ENCODE measurements around the gene MPHOSPH10. TPM values are rescaled to one million over a fixed set of nuclear protein-coding genes. Genes with fewer than 3 reads are reported as not detected.
"Not testable (repeated sequence)": the region's sequence is repeated elsewhere in the genome, so short reads cannot be mapped to it uniquely, and the experiment has no call there.

MPHOSPH10 gene
- total and polyA plus RNA-seq, 3 donors from 2014 or later, result 6.4 to 25.6 (median 19.9) TPM

GRCh38 chr2:71181316-71181715 lies 50.9 kb downstream of the MPHOSPH10 start:
- no peaks in the 10 kb centered on the region for H3K4me1 ChIP-seq
- intact Hi-C loops (cut with DNase I; ENCODE audit: low total_unique reads), result no loop called here
- TF ChIP-seq POLR2A (IDR thresholded peaks at IDR 0.05) (no peak), CTCF (IDR thresholded peaks at IDR 0.05) (no peak)
- no peaks in the 10 kb centered on the region for H3K27me3 ChIP-seq
- H3K27ac ChIP-seq, result no peak overlapping the region
- no peaks in the 10 kb centered on the region for H3K36me3 ChIP-seq (ENCODE audit: low read depth, missing control alignments)
- H3K4me3 ChIP-seq, result no peak overlapping the region
- H3K9me3 ChIP-seq, result no peaks in the 10 kb centered on the region
- WGBS, 2 donors, result 80 to 81% methylated on average over 2 of the region's 2 CpGs
- DNase-seq, result no peak

GRCh38 chr2:71183306-71184115 lies 53.1 kb downstream of the MPHOSPH10 start:
- intact Hi-C loops (cut with DNase I; ENCODE audit: low total_unique reads), result not testable (repeated sequence)
- 47 to 91% methylated on average over 2 of the region's 5 CpGs for WGBS, 2 donors

DNA sequence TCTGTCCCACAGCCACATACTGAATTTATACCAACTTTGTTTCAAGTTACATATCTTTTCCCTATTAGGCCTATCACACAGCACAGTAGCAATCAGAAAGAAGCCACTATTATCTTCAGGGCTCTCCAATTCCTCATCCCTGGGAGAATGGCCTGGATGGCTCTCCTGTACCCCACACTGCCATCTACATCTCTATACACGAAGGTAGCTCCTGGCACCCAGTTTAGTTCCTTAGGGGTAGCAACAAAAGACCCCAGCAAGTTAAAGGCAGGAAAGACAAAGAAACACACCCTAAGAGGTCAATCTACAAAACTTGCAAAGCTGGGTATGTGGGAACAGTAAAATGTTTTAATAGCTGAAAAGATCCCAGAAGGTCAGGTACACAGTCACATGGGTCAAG lies 56.5 kb downstream of the MPHOSPH10 start:
- TF ChIP-seq CTCF (IDR thresholded peaks at IDR 0.05) (no peak), POLR2A (IDR thresholded peaks at IDR 0.05) (no peak)
- 76 to 82% methylated on average over 1 of the region's 1 CpG for WGBS, 2 donors
- no peak overlapping the region for H3K27ac ChIP-seq
- intact Hi-C loops (cut with DNase I; ENCODE audit: low total_unique reads), result no loop called here
- no peaks in the 10 kb centered on the region for H3K36me3 ChIP-seq (ENCODE audit: low read depth, missing control alignments)
- no peaks in the 10 kb centered on the region for H3K9me3 ChIP-seq
- H3K4me3 ChIP-seq, result no peak overlapping the region
- DNase-seq, result no peak
- H3K4me1 ChIP-seq, result no peaks in the 10 kb centered on the region
- H3K27me3 ChIP-seq, result no peaks in the 10 kb centered on the region

More at GRCh38 chr2:71183306-71184115, 53.1 kb downstream of the MPHOSPH10 start:
- not testable (repeated sequence) for H3K4me3 ChIP-seq; H3K9me3 ChIP-seq; DNase-seq; H3K27me3 ChIP-seq; H3K27ac ChIP-seq; H3K4me1 ChIP-seq; H3K36me3 ChIP-seq (ENCODE audit: low read depth, missing control alignments)

DNA sequence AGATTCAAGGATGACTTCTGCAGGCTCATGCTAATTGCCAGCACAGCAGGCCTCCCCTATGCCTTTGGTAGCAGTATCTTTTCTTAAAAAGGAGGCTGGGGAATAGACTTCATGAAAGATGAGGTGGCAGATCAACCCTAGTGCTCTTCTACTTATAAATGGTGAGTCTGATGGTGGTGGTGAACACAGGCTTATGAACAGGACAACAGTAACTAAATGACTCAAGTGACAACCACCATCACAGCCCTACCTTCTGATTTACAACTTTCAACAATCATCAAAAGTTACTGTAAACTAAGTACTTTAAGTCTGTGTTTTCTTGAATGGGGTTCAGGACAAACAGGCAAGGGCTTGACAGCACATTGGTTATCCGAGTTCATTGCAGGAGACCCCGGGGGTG lies 57.2 kb downstream of the MPHOSPH10 start:
- Histone ChIP-seq H3K9me3 (no peaks in the 10 kb centered on the region), H3K4me3 (no peak overlapping the region), H3K27me3 (no peaks in the 10 kb centered on the region), H3K36me3 (ENCODE audit: low read depth, missing control alignments) (no peaks in the 10 kb centered on the region), H3K27ac (no peak overlapping the region), H3K4me1 (no peaks in the 10 kb centered on the region)
- 89 to 91% methylated on average over 2 of the region's 2 CpGs for WGBS, 2 donors
- TF ChIP-seq POLR2A (IDR thresholded peaks at IDR 0.05) (no peak), CTCF (IDR thresholded peaks at IDR 0.05) (no peak)
- DNase-seq, result no peak
- intact Hi-C loops (cut with DNase I; ENCODE audit: low total_unique reads), result no loop called here

DNA sequence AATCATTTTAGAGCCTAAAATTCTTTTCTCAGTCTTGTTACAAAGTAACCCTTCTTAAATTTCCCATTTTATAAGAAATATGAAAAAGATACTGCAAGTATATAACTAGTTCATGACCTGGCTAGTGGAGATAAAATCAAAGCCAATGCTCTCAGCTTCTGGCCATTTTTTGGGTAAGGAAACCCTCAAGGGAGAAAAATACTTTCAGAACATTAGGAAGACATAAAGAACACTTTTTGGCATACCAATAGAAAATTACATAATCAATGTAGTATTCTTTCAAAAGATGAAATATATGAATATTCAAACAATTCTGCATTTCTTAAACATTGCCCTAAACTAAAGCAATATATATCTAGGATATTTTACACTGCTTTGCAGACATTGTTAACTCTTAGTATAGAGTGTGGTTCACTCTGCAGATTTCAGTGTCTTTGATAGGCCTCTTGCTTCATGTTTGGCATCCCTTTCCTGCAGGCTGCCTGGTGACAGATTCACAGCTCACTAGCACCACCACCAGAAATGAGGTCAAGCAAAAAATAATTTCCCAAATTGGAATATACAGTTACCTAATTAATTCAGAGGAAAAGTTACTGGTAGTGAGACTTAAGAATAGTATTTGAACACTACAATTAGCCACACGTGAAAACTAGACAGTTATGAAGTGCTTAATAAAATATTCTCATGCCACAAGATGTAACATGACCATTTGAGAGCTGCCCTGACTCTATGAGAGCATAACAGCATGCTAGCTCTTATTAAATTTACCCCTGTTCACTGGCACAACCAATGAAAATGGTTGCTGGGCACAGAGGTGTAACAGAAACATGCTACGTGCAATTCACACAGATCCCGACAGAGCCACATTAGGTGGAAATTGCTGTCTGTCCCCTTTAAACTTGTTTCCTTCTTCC lies 60.5 kb downstream of the MPHOSPH10 start:
- TF ChIP-seq CTCF (IDR thresholded peaks at IDR 0.05) (no peak), POLR2A (IDR thresholded peaks at IDR 0.05) (no peak)
- Histone ChIP-seq H3K9me3 (no peaks in the 10 kb centered on the region), H3K27ac (no peak overlapping the region), H3K36me3 (ENCODE audit: low read depth, missing control alignments) (no peaks in the 10 kb centered on the region), H3K4me3 (no peak overlapping the region), H3K27me3 (no peaks in the 10 kb centered on the region), H3K4me1 (no peaks in the 10 kb centered on the region)
- intact Hi-C loops (cut with DNase I; ENCODE audit: low total_unique reads), result no loop called here
- peak; percentile 18 for DNase-seq
- WGBS, 2 donors, result 70 to 82% methylated on average over 3 of the region's 3 CpGs
